K562 (cell line): ENCODE results near the gene EMILIN1. TPM values are rescaled to one million over a fixed set of nuclear protein-coding genes. Genes with fewer than 3 reads are reported as not detected.

Experiments used
- CREB3 ChIP-seq: fragments of 450-650 bp; conservative IDR thresholded peaks from 2 replicates; pipeline ENCODE4 v1.6.1; 2016; ENCODE audit warnings: missing genetic modification characterization, low read depth, mild to moderate bottlenecking, missing compliant biosample characterization, moderate library complexity
- CTCF ChIP-seq, 3 experiments: IDR thresholded peaks in 2 of 3; conservative IDR thresholded peaks in 1 of 3; 2 replicates each; pipeline ENCODE4 v1.5.1; 2011 to 2012; ENCODE audit warnings: low read length in 3 of 3, mild to moderate bottlenecking in 3 of 3, control low read depth in 2 of 3, improper control_type of control experiment in 1 of 3, inconsistent platforms in 1 of 3, low read depth in 1 of 3, mixed read lengths in 1 of 3, moderate library complexity in 1 of 3; ENCODE audit not compliant: insufficient read depth in 2 of 3
- ELF2 ChIP-seq: fragments of 250-450 bp; sonication (Bioruptor Pico); IDR thresholded peaks from 2 replicates; pipeline ENCODE4 v1.5.0; 2021; ENCODE audit warnings: mild to moderate bottlenecking
- HMBOX1 ChIP-seq: sonication (generic); IDR thresholded peaks from 2 replicates; pipeline ENCODE4 v1.6.1; 2016
- LEF1 ChIP-seq: fragments of 450-650 bp; IDR thresholded peaks from 2 replicates; pipeline ENCODE4 v1.6.1; 2016; ENCODE audit warnings: mild to moderate bottlenecking
- NCOA2 ChIP-seq, 2 experiments: fragments of 450-650 bp; IDR thresholded peaks; 2 replicates each; pipeline ENCODE4 v1.6.1; 2018; ENCODE audit warnings: mild to moderate bottlenecking in 2 of 2, moderate library complexity in 1 of 2; ENCODE audit not compliant: partially characterized antibody in 2 of 2
- TCF7 ChIP-seq: sonication (generic); IDR thresholded peaks from 2 replicates; pipeline ENCODE4 v1.6.1; 2016; ENCODE audit warnings: antibody characterized with exemption, borderline replicate concordance
- TEAD2 ChIP-seq: fragments of 450-650 bp; IDR thresholded peaks from 2 replicates; pipeline ENCODE4 v1.6.1; 2016; ENCODE audit warnings: missing genetic modification characterization, control low read depth, missing compliant biosample characterization
- ZBTB26 ChIP-seq: fragments of 450-650 bp; formaldehyde crosslinking; IDR thresholded peaks from 2 replicates; pipeline ENCODE4 v1.4.0; 2022; ENCODE audit warnings: missing genetic modification characterization
- ZFP36 ChIP-seq: fragments of 150-350 bp; IDR thresholded peaks from 2 replicates; pipeline ENCODE4 v1.6.1; 2018; ENCODE audit warnings: low read length, low read depth; ENCODE audit not compliant: partially characterized antibody
- ZNF395 ChIP-seq: fragments of 200-800 bp; sonication (Bioruptor generic); IDR thresholded peaks from 2 replicates; pipeline ENCODE4 v1.6.1; 2017; ENCODE audit warnings: missing genetic modification characterization, missing compliant biosample characterization
- ZNF699 ChIP-seq: fragments of 250-450 bp; sonication (Bioruptor Pico); IDR thresholded peaks from 2 replicates; pipeline ENCODE4 v1.8.0; 2021; ENCODE audit warnings: mild to moderate bottlenecking, moderate library complexity; ENCODE audit not compliant: insufficient replicate concordance
- ZNF79 ChIP-seq: fragments of 250-450 bp; sonication (Bioruptor Pico); IDR thresholded peaks from 2 replicates; pipeline ENCODE4 v1.4.0; 2020; ENCODE audit warnings: low read depth, mild to moderate bottlenecking, moderate library complexity
- polyA plus RNA-seq, 8 experiments: library from polyadenylated mRNA; depleted of rRNA in 4 of 8; stranded (reverse) in 5 of 8; unstranded in 3 of 8; fragments of >200 nt; fragmentation: Nextera tagmentation in 2 of 8; fragmentation: Illumina TruSeq in 1 of 8; extraction: Ambion mirVana in 2 of 8; extraction: Trizol in 1 of 8; gene quantifications; 2 replicates each; pipeline versions ENCODE4 v1.2.1 to v1.2.3, GENCODE V29; 2011 to 2014; ENCODE audit warnings: inconsistent platforms in 1 of 8, missing spikeins in 1 of 8
- total RNA-seq, 7 experiments: library from RNA; depleted of rRNA in 6 of 7; stranded (reverse); fragments of >200 nt in 6 of 7; fragmentation: Illumina TruSeq in 2 of 7; extraction: Trizol in 2 of 7; gene quantifications; 2 replicates each; pipeline versions ENCODE4 v1.2.1 to v1.2.3, GENCODE V29; 2011 to 2021; ENCODE audit warnings: low replicate concordance in 1 of 7

Gene EMILIN1
- total and polyA plus RNA-seq, 9 of the 15 experiments (the other 6 are each of a cell fraction or from before 2014, with no cell fraction given): 0.04 to 2.7 (median 0.54) TPM; not detected in 2

GRCh38 chr2:27050996-27051901, 27.2 kb upstream of the EMILIN1 start, which contains the start of gene AGBL5 (continued):
- TF ChIP-seq CREB3 (tag) (no peak; the same call in 1 of the 2 replicates), ZFP36 (peak; percentile 30), LEF1 (peak; percentile 45; the same call in 1 of the 2 replicates), CTCF (IDR thresholded peaks at IDR 0.05 in 2 of 3, conservative IDR thresholded peaks at IDR 0.05 in 1 of 3; ENCODE audit: insufficient read depth in 2 of 3, low read depth in 1 of 3, low read length in 3 of 3) (no peak), ELF2 (CRISPR knock-in tag) (0 out of 2 replicates have a peak, but pooled peaks have one; percentile 50), ZNF699 (no peak), ZNF395 (CRISPR knock-in tag) (peak; percentile 66), NCOA2 (IDR thresholded peaks at IDR 0.05; ENCODE audit: partially characterized antibody in 2 of 2) (peak in 1 of 2 experiments; percentile 72), HMBOX1 (0 out of 2 replicates have a peak, but pooled peaks have one; percentile 63), TEAD2 (tag) (no peak), TCF7 (no peak), ZBTB26 (CRISPR knock-in tag) (peak; percentile 12; the same call in 1 of the 2 replicates), ZNF79 (no peak)
